DMS 273 treated with DMSO at 0.1 percent for 48 hours (cell line): ENCODE results near the gene ALK.

Experiments
- DNase-seq: peaks from one replicate; lab custom pipeline; 2025; lab: John Stamatoyannopoulos, UW

ALK gene

GRCh38 chr2:29489568-29489967 lies 431.8 kb downstream of the ALK start:
- DNase-seq = no peak

- DNase-seq = no peak
Measured at GRCh38 chr2:29487967-29488555, 433.3 kb downstream of the ALK start.

GRCh38 chr2:29485631-29486030 lies 435.8 kb downstream of the ALK start:
- DNase-seq = no peak

DNA sequence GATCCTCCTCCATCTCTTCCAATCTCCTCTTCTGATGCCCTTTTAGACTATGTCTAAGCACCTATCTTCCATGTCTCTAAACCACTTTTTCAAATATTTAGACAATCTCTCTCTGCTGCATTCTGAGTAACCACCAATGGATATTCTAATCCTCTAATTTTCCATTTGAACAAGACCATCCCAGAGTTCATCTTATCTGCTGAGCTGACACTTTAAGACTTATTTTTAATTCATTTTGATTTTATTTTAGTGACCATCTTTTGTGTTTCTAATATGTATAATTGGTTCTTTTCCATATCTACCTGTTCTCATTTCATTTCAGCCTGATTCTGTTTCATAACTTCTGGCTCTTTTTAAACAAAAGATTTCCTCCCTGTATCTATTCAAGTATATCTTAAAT lies 436.3 kb downstream of the ALK start:
- no peak for DNase-seq

GRCh38 chr2:29482867-29483266 lies 438.5 kb downstream of the ALK start:
- DNase-seq = no peak

- DNase-seq = no peak
Measured at GRCh38 chr2:29482348-29482747, 439.0 kb downstream of the ALK start.

DNA sequence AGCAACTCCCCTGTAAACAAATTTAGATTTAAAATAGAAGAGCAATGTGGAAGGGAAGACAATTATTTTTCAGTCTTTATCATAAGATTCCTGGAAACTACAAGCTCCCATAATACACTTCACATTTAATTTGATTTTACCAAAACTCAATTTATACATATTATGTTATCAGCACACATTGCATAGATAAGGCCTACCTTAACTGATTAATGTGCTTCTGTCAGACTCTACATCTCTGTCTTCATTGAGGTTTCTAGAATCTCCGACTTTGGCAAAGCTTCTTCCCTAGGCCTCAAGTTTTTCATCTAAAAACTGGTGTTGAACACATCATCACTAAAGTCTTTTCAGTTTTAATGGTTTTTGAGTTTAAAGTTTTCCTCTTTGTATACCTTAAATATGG lies 440.1 kb downstream of the ALK start:
- DNase-seq = no peak

DNA sequence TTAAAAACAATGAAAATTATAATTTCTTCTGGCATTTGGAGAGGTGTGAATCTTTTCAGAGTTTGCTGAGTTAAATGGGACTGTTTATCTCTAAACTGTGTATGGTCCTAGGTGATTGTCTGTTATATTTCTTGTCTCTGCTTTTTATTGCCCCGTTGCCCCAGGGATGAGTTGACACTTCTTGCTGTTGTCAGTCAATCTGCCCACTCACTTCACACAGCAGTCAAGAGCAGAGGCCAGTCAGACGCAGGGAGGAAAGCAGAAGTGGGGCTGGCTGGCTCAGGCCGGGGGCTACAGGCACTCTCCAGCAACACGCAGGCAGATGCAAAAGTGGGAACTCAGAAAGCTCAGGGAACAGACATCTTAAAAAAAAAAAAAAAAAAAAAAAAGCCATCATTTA lies 441.0 kb downstream of the ALK start:
- DNase-seq = no peak

- DNase-seq = no peak
Measured at GRCh38 chr2:29479401-29479800, 442.0 kb downstream of the ALK start.

DNA sequence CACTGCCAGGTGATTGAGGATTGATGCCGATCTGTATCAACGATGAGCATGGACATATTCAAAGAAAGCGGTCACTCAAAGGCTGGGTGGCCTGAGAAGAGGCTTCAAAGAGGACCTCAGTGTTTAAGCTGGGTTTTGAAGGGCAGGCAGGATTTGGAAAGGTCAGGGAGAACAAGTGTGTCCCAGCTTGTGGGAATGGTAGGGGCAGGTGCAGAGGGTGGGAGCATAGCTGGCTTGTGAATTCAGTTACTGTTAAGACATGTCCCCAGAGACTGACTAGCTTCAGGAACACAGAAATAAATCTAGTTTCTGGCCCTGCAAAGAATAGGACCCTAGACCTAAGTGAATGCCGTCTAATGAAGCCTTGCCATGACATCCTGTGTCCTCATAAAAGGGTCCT lies 442.7 kb downstream of the ALK start:
- DNase-seq = no peak

GRCh38 chr2:29477186-29477585 lies 444.2 kb downstream of the ALK start:
- DNase-seq = no peak

- DNase-seq = no peak
Measured at GRCh38 chr2:29475499-29475898, 445.9 kb downstream of the ALK start.

- DNase-seq = no peak
Measured at GRCh38 chr2:29469961-29470360, 451.4 kb downstream of the ALK start.

DNA sequence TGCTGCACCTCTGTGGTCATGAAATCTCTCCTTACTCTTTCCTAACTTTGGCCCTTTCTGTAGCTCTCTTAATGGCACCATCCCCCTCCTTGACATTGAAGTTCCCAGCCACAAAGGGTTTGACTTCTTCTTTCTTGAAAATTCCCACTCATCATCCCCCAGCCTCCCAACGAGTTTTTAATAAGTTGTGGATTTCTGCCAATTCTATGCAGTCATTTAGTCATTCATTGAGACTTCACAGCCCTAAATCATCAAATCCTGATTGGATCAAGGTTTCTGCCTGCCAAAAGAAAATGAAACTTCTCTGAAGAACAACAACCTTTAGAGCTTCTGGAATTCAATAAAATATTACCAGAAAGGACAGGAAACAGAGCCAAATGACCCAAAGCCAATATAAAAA lies 451.9 kb downstream of the ALK start:
- DNase-seq = no peak

DNA sequence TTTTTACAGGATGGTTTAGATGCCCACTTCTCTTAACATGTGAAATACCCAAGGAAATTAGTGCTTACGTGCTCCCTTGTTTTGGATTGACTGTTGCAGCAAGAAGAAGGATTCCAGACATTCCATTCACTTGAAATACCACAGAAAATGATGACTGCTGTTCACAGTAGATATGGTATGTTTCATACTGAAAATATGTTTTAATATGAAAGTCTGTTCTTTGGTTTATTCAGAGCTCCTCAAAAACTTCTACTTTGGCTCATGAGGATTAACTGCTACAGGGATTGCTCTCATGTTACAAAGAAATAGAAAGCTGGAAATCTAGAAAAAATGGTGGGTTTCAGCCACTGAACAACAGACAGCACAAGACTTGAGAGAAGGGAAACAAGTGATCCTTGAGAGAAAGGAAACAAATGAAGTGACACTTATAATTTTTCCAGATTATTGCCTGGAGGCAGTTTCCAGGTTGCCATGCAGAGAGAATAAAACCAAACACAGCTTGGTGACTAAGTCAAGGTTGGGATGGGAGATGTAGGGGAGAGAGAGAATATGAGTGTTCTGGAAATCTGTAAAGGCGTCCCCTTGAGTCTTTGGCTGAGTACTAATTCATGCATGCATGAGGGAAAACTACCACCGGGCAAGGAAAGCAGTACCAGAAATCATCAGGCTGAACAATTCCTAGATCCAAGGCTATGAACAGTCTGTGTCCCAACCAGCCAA lies 458.0 kb downstream of the ALK start:
- DNase-seq = no peak

GRCh38 chr2:29462293-29462692 lies 459.1 kb downstream of the ALK start:
- no peak for DNase-seq

DNA sequence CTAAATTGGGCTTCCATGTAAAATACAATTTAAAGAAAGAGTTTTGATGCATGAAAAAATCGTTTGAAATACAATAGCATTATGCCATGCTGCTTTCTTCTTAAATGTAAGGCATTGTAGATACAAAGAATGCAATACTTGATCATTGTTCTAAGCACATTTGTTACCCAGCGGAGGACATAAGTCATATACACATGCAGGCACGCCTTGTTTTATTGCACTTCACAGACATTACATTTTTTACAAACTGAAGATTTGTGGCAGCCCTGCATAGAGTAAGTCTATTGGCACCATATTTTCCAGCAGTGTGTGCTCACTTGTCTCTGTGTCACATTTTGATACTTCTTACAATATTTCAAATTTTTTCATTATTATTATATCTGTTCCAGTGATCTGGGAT lies 461.2 kb downstream of the ALK start:
- DNase-seq = no peak

GRCh38 chr2:29459445-29460179 lies 461.8 kb downstream of the ALK start:
- DNase-seq = no peak

DNA sequence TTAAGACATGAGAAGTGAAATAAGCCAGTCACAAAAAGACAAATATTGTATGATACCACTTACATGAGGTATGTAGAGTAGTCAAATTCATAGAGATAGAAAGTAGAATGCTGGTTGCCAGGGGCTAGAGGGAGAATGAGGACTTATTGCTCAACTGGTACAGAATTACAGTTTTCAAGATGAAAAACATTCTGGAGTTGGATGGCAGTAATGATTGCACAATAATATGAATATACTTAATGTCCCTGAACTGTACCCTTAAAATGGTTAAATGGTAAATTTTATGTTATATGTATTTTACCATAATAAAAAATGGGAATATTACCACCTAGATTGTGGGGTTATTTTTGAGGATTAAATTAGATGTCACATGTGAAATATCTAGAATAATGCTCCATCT lies 465.0 kb downstream of the ALK start:
- no peak for DNase-seq

GRCh38 chr2:29455200-29455860 lies 466.1 kb downstream of the ALK start:
- DNase-seq = no peak

DNA sequence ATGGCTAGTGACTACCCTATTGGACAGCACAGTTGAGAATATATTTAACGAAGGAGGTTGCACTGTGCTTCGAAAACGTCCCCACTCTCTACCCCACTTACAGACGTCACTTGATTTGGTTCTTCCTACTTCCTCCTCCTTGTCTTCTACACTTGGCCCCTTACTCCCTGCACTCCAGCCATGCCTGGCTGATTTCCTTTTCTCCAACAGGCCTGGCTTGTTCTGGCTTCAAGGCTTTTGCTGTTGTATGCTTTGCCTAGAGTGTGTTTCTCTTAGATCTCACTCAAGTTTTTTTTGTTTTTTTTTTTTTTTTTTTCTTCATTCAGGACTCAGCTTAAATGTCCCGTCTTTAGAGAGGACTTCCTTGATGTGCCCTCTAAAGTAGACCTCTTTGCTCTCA lies 469.4 kb downstream of the ALK start:
- DNase-seq = no peak

DNA sequence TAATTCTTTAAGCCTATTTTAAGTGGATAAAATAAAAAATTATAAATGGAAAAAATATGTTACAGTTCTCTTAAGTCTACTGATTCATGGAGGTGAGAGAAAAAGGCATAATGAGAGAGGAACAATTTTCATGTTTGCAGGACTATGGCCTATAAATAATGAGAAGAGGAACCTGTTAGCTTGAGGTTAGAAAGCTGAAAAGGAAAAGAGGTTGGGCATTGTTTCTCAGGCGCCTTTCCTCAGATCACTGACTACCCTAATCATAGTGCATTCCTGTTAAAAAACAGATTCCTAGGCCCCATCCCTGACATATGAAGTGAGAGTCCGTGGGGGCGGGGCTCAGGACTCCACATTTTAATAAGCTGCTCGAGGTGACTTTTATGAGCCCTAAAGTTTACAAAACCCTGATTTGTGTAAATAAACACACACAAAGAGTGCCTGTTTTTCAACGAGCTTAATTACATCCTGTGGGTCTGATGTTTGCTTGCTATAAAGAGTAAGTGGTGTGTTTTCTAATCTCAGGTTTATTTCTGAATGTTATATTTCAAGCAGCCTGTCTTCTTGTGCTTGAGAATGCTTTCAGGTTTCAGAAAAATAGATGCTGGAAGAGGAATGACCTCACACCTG lies 470.7 kb downstream of the ALK start:
- no peak for DNase-seq
